HG02759 (cell line): ENCODE results near the gene PBOV1.
"Not testable (repeated sequence)": the region's sequence is repeated elsewhere in the genome, so short reads cannot be mapped to it uniquely, and the experiment has no call there.

ENCODE experiments used
- ATAC-seq: cut with Tn5 transposase; IDR thresholded peaks from one replicate; pipeline ENCODE4 v1.9.1; 2021; ENCODE audit warnings: mild to moderate bottlenecking, moderate library complexity; ENCODE audit not compliant: unreplicated experiment

Gene PBOV1

GRCh38 chr6:138239774-138240173 lies 21.5 kb upstream of the PBOV1 start:
- ATAC-seq = no peak

GRCh38 chr6:138238368-138238767 lies 20.1 kb upstream of the PBOV1 start:
- no peak for ATAC-seq

GRCh38 chr6:138237463-138237862 lies 19.2 kb upstream of the PBOV1 start:
- no peak for ATAC-seq

GRCh38 chr6:138235693-138236092 lies 17.4 kb upstream of the PBOV1 start:
- no peak for ATAC-seq

- ATAC-seq = no peak
These were observed 16.9 kb upstream of the PBOV1 start for GRCh38 chr6:138235205-138235604.

GRCh38 chr6:138234363-138234762 lies 16.1 kb upstream of the PBOV1 start:
- ATAC-seq = no peak

GRCh38 chr6:138231381-138231886 lies 13.1 kb upstream of the PBOV1 start:
- ATAC-seq = no peak

- no peak for ATAC-seq
These were observed 12.6 kb upstream of the PBOV1 start for GRCh38 chr6:138230759-138231380.

GRCh38 chr6:138230221-138230620 lies 11.9 kb upstream of the PBOV1 start:
- ATAC-seq = no peak

- ATAC-seq = no peak
These were observed 11.4 kb upstream of the PBOV1 start for GRCh38 chr6:138229663-138230179.

GRCh38 chr6:138229072-138229471 lies 10.8 kb upstream of the PBOV1 start:
- no peak for ATAC-seq

GRCh38 chr6:138227316-138227781 lies 9.1 kb upstream of the PBOV1 start:
- no peak for ATAC-seq

GRCh38 chr6:138226700-138227315 lies 8.5 kb upstream of the PBOV1 start:
- no peak for ATAC-seq

- ATAC-seq = no peak
These were observed 7.7 kb upstream of the PBOV1 start for GRCh38 chr6:138225953-138226352.

GRCh38 chr6:138222901-138223546 lies 4.7 kb upstream of the PBOV1 start:
- ATAC-seq = no peak

- no peak for ATAC-seq
These were observed 1.6 kb upstream of the PBOV1 start for GRCh38 chr6:138219901-138220300.

- no peak for ATAC-seq
These were observed 1.1 kb upstream of the PBOV1 start for GRCh38 chr6:138219398-138219797.

- no peak for ATAC-seq
These were observed 3.1 kb downstream of the PBOV1 start for GRCh38 chr6:138215093-138215782.

- ATAC-seq = not testable (repeated sequence)
These were observed 5.8 kb downstream of the PBOV1 start for GRCh38 chr6:138212530-138212929.

GRCh38 chr6:138211601-138212000 lies 6.7 kb downstream of the PBOV1 start:
- ATAC-seq = no peak

- no peak for ATAC-seq
These were observed 7.2 kb downstream of the PBOV1 start for GRCh38 chr6:138211048-138211581.
